SK-N-SH (cell line): ENCODE data around the gene PLEKHA6. TPM values are rescaled to one million over a fixed set of nuclear protein-coding genes. Genes with fewer than 3 reads are reported as not detected.

Experiments used
- CTCF ChIA-PET: fragments of 300-600, 350-600 bp; formaldehyde crosslinking; extraction: SDS; loops from one replicate; lab custom pipeline; 2021; lab: Yijun Ruan, JAX
- POLR2A ChIA-PET: fragments of 350-600 bp; sonication (Branson Sonifier 250); formaldehyde crosslinking; extraction: SDS; loops from one replicate; lab custom pipeline; 2020; ENCODE audit warnings: antibody characterized with exemption, inconsistent platforms; lab: Yijun Ruan, JAX
- DNase-seq: peaks from one replicate; pipeline ENCODE4 v3.0.0; 2012
- H2AFZ ChIP-seq: fragments of 200-600 bp; sonication (generic); 2 replicates; pipeline ENCODE4 v1.8.1; 2016; ENCODE audit warnings: antibody characterized with exemption, mild to moderate bottlenecking, low read depth
- H3F3A ChIP-seq: fragments of 200-600 bp; sonication (generic); replicated peaks from 2 replicates; pipeline ENCODE3; 2016; ENCODE audit warnings: antibody characterized with exemption, mild to moderate bottlenecking; ENCODE audit not compliant: insufficient read depth
- H3K27ac ChIP-seq, 2 experiments: fragments of 200-500 bp in 1 of 2; fragments of 200-600 bp in 1 of 2; sonication (Bioruptor generic) in 1 of 2; sonication (generic), shearing (Covaris generic) in 1 of 2; 2 replicates each; pipeline versions ENCODE4 v1.5.1 to v1.6.1; 2014 to 2016; ENCODE audit warnings: low read depth in 2 of 2, inconsistent platforms in 1 of 2, low read length in 1 of 2, mild to moderate bottlenecking in 1 of 2, mixed read lengths in 1 of 2
- H3K27me3 ChIP-seq: fragments of 200-600 bp; sonication (generic), shearing (Covaris generic); 2 replicates; pipeline ENCODE4 v1.6.1; 2016; ENCODE audit warnings: mixed run types; ENCODE audit not compliant: insufficient read depth
- H3K36me3 ChIP-seq, 2 experiments: fragments of 200-500 bp in 1 of 2; fragments of 200-600 bp in 1 of 2; sonication (Bioruptor generic) in 1 of 2; sonication (generic) in 1 of 2; replicated peaks in 1 of 2; 2 replicates each; pipeline versions ENCODE3 to v1.5.1; 2014 to 2016; ENCODE audit warnings: low read length in 1 of 2, mild to moderate bottlenecking in 1 of 2; ENCODE audit not compliant: insufficient read depth in 2 of 2, control insufficient read depth in 1 of 2
- H3K4me1 ChIP-seq, 2 experiments: fragments of 200-500 bp in 1 of 2; fragments of 200-600 bp in 1 of 2; sonication (Bioruptor generic) in 1 of 2; sonication (generic), shearing (Covaris generic) in 1 of 2; 2 replicates each; pipeline versions ENCODE4 v1.5.1 to v1.6.1; 2014 to 2016; ENCODE audit warnings: low read depth in 1 of 2, low read length in 1 of 2, mixed run types in 1 of 2; ENCODE audit not compliant: insufficient read depth in 2 of 2, control insufficient read depth in 1 of 2
- H3K4me2 ChIP-seq: fragments of 200-600 bp; sonication (generic), shearing (Covaris generic); 2 replicates; pipeline ENCODE4 v1.6.1; 2017; ENCODE audit warnings: mixed run types
- H3K4me3 ChIP-seq, 2 experiments: fragments of 200-500 bp in 1 of 2; fragments of 200-600 bp in 1 of 2; sonication (Bioruptor generic) in 1 of 2; sonication (generic), shearing (Covaris generic) in 1 of 2; 2 replicates each; pipeline versions ENCODE4 v1.5.1 to v1.8.1; 2014 to 2016; ENCODE audit warnings: low read depth in 2 of 2, inconsistent platforms in 1 of 2, low read length in 1 of 2, mild to moderate bottlenecking in 1 of 2, mixed read lengths in 1 of 2, moderate library complexity in 1 of 2
- H3K79me2 ChIP-seq: fragments of 200-600 bp; sonication (generic); 2 replicates; pipeline ENCODE4 v1.8.1; 2017; ENCODE audit warnings: mild to moderate bottlenecking; ENCODE audit not compliant: insufficient read depth
- H3K9ac ChIP-seq: fragments of 200-600 bp; sonication (generic); 2 replicates; pipeline ENCODE4 v1.6.1; 2017; ENCODE audit warnings: mixed run types
- H3K9me2 ChIP-seq: fragments of 200-600 bp; sonication (generic); 2 replicates; pipeline ENCODE4 v1.6.1; 2017; ENCODE audit warnings: mixed run types
- H3K9me3 ChIP-seq: fragments of 200-600 bp; sonication (generic); 2 replicates; pipeline ENCODE4 v1.6.1; 2017; ENCODE audit warnings: mixed run types, mild to moderate bottlenecking, moderate library complexity
- H4K20me1 ChIP-seq: fragments of 200-600 bp; sonication (generic); 2 replicates; pipeline ENCODE4 v1.6.1; 2017; ENCODE audit warnings: mild to moderate bottlenecking, mixed run types; ENCODE audit not compliant: insufficient read depth
- ELF1 ChIP-seq: IDR thresholded peaks from 2 replicates; pipeline ENCODE4 v1.4.0; 2012
- EP300 ChIP-seq, 2 experiments: IDR thresholded peaks; 2 replicates each; pipeline versions ENCODE4 v1.4.0 to v1.6.1; 2012; ENCODE audit warnings: borderline replicate concordance in 1 of 2, low read depth in 1 of 2, low read length in 1 of 2
- EZH2phosphoT487 ChIP-seq: fragments of 200-600 bp; sonication (generic); IDR thresholded peaks from 2 replicates; pipeline ENCODE4 v1.6.1; 2017; ENCODE audit warnings: low read depth, mixed run types, mild to moderate bottlenecking, antibody characterized with exemption, moderate library complexity, borderline replicate concordance
- FOSL2 ChIP-seq: IDR thresholded peaks from 2 replicates; pipeline ENCODE4 v1.4.0; 2012; ENCODE audit warnings: low read depth, mild to moderate bottlenecking, moderate library complexity, borderline replicate concordance
- IRF3 ChIP-seq: fragments of 150-350 bp; IDR thresholded peaks from 2 replicates; pipeline ENCODE4 v1.6.1; 2016; ENCODE audit warnings: mild to moderate bottlenecking, low read depth, low read length
- MAX ChIP-seq: IDR thresholded peaks from 2 replicates; pipeline ENCODE4 v1.4.0; 2012; ENCODE audit warnings: low read depth
- MEF2A ChIP-seq: IDR thresholded peaks from 2 replicates; pipeline ENCODE4 v1.4.0; 2012; ENCODE audit warnings: low read depth, borderline replicate concordance
- WGBS: methylation state at CpG from one replicate; pipeline ENCODE4 v1.1.6; 2017; ENCODE audit warnings: low lambda C conversion rate; 5-methylcytosine and 5-hydroxymethylcytosine counted together
- polyA plus RNA-seq, 3 experiments: library from polyadenylated mRNA; depleted of rRNA; stranded (reverse); fragments of >200 nt; gene quantifications; 2 replicates each; pipeline ENCODE4 v1.2.3, GENCODE V29; 2012

PLEKHA6 gene
- polyA plus RNA-seq, 1 of the 3 experiments (the other 2 are of a cell fraction): 1.2 TPM

GRCh38 chr1:204194080-204194479 is 165.6 kb downstream of the PLEKHA6 start:
- CTCF ChIA-PET: interaction anchor here (0.9 to 1.7 kb wide), 5 partner anchors 11 to 204 kb away, joined by 4 to 5 read pairs (median 5); partner anchors contain the start of gene GOLT1A
- no peak overlapping the region for H3K27ac ChIP-seq

GRCh38 chr1:204192589-204193352 is 167.0 kb downstream of the PLEKHA6 start:
- POLR2A ChIA-PET: no interaction called here
- no peak for DNase-seq
- TF ChIP-seq ELF1 (no peak), EP300 (IDR thresholded peaks at IDR 0.05; ENCODE audit: borderline replicate concordance in 1 of 2, low read depth in 1 of 2, low read length in 1 of 2) (no peak), MAX (no peak)
- Histone ChIP-seq H3K9ac (no peak overlapping the region), H3K4me1 (peaks cover 0 to 14% of the 10 kb centered on the region in 2 experiments; a peak in 2 of 4 replicates), H3K79me2 (no peaks in the 10 kb centered on the region), H3K27me3 (no peaks in the 10 kb centered on the region; the same call in 1 of the 2 replicates), H3K36me3 (no peaks in the 10 kb centered on the region), H3F3A (no peaks in the 10 kb centered on the region), H3K4me3 (no peak overlapping the region), H4K20me1 (no peaks in the 10 kb centered on the region), H3K9me2 (no peaks in the 10 kb centered on the region), H3K4me2 (no peak overlapping the region), H3K9me3 (no peaks in the 10 kb centered on the region), H3K27ac (no peak overlapping the region), H2AFZ (no peak overlapping the region)
- CTCF ChIA-PET: interaction anchor here (1.6 to 4.9 kb wide), 5 partner anchors 14 to 171 kb away, joined by 3 to 31 read pairs (median 19); partner anchors contain the start of gene GOLT1A
- WGBS: 71% methylated on average over 3 of the region's 3 CpGs

More at GRCh38 chr1:204194080-204194479, 165.6 kb downstream of the PLEKHA6 start:
- Histone ChIP-seq H3K9me3 (no peaks in the 10 kb centered on the region), H3K9ac (no peak overlapping the region), H3K9me2 (no peaks in the 10 kb centered on the region), H3K27me3 (no peaks in the 10 kb centered on the region), H3K4me3 (no peak overlapping the region), H3K4me1 (peaks cover 2 to 26% of the 10 kb centered on the region in 2 experiments; a peak in 2 of 4 replicates), H4K20me1 (no peaks in the 10 kb centered on the region), H3K4me2 (no peak overlapping the region), H2AFZ (no peak overlapping the region), H3K36me3 (no peaks in the 10 kb centered on the region), H3F3A (no peaks in the 10 kb centered on the region), H3K79me2 (no peaks in the 10 kb centered on the region)
- WGBS: 65% methylated on average over 2 of the region's 2 CpGs
- DNase-seq: no peak
- POLR2A ChIA-PET: no interaction called here
- TF ChIP-seq FOSL2: no peak

- Histone ChIP-seq H4K20me1 (no peaks in the 10 kb centered on the region), H3K4me3 (no peak overlapping the region), H3K27ac (no peak overlapping the region), H3K27me3 (no peaks in the 10 kb centered on the region; the same call in 1 of the 2 replicates), H2AFZ (no peak overlapping the region), H3K9me2 (no peaks in the 10 kb centered on the region), H3F3A (no peaks in the 10 kb centered on the region), H3K9me3 (no peaks in the 10 kb centered on the region), H3K79me2 (no peaks in the 10 kb centered on the region), H3K9ac (no peak overlapping the region), H3K36me3 (no peaks in the 10 kb centered on the region), H3K4me2 (no peak overlapping the region), H3K4me1 (peaks cover 0 to 14% of the 10 kb centered on the region in 2 experiments; a peak in 2 of 4 replicates)
- ChIA-PET POLR2A (no interaction called here), CTCF (interaction anchor here (1.4 to 4.9 kb wide), 6 partner anchors 15 to 172 kb away, joined by 3 to 31 read pairs (median 14); partner anchors contain the start of gene GOLT1A)
- TF ChIP-seq EZH2phosphoT487 (no peak), IRF3 (no peak), MAX (no peak), MEF2A (no peak)
- no peak for DNase-seq
- 79% methylated on average over 2 of the region's 2 CpGs for WGBS
Measured at GRCh38 chr1:204192046-204192445, 167.7 kb downstream of the PLEKHA6 start.
